Keratinocyte (primary cell): Measurements from ENCODE around the gene VIT. TPM values are rescaled to one million over a fixed set of nuclear protein-coding genes. Genes with fewer than 3 reads are reported as not detected.

ENCODE experiments used
- DNase-seq: peaks from one replicate; pipeline ENCODE4 v3.0.0-alpha.2; 2011; ENCODE audit warnings: low read depth, missing footprints, low spot score
- FAIRE-seq: peaks from 2 replicates; lab custom pipeline; 2011; peaks lifted over from hg19 to GRCh38; lab: Jason Lieb, UNC
- H2AFZ ChIP-seq: 2 replicates; pipeline ENCODE4 v1.6.0; 2012; ENCODE audit warnings: low read length, control low read depth, inconsistent platforms; ENCODE audit not compliant: control insufficient read depth
- H3K27ac ChIP-seq: 2 replicates; pipeline ENCODE4 v1.5.1; 2011; ENCODE audit warnings: low read length; ENCODE audit not compliant: control insufficient read depth, insufficient read depth
- H3K27me3 ChIP-seq: 3 replicates; pipeline ENCODE4 v1.6.0; 2011; ENCODE audit warnings: low read length; ENCODE audit not compliant: control insufficient read depth, insufficient read depth; ENCODE audit errors: extremely low read depth
- H3K36me3 ChIP-seq, 2 experiments: 2 replicates in 1 of 2; 3 replicates in 1 of 2; pipeline ENCODE4 v1.5.1; 2011; ENCODE audit warnings: low read length in 2 of 2, mild to moderate bottlenecking in 1 of 2; ENCODE audit not compliant: control insufficient read depth in 2 of 2, insufficient read depth in 2 of 2; ENCODE audit errors: extremely low read depth in 1 of 2
- H3K4me1 ChIP-seq: 3 replicates; pipeline ENCODE4 v1.5.1; 2011; ENCODE audit warnings: low read length; ENCODE audit not compliant: control insufficient read depth, insufficient read depth; ENCODE audit errors: extremely low read depth
- H3K4me2 ChIP-seq: 3 replicates; pipeline ENCODE4 v1.6.0; 2011; ENCODE audit warnings: low read depth, low read length; ENCODE audit not compliant: control insufficient read depth, insufficient read depth; ENCODE audit errors: extremely low read depth
- H3K4me3 ChIP-seq, 3 experiments: fragments of 200-600 bp in 1 of 3; sonication (generic) in 1 of 3; 2 replicates in 2 of 3; 3 replicates in 1 of 3; pipeline ENCODE4 v1.5.1; 2011 to 2016; ENCODE audit warnings: low read length in 3 of 3, mild to moderate bottlenecking in 3 of 3, control low read depth in 2 of 3, inconsistent platforms in 1 of 3, low read depth in 1 of 3, mixed read lengths in 1 of 3, mixed run types in 1 of 3, moderate library complexity in 1 of 3; ENCODE audit not compliant: control insufficient read depth in 2 of 3, insufficient read depth in 2 of 3; ENCODE audit errors: extremely low read depth in 1 of 3
- H3K79me2 ChIP-seq: 2 replicates; pipeline ENCODE4 v1.6.0; 2012; ENCODE audit warnings: low read length; ENCODE audit not compliant: control insufficient read depth, insufficient read depth
- H3K9ac ChIP-seq: 3 replicates; pipeline ENCODE4 v1.6.0; 2011; ENCODE audit warnings: low read length; ENCODE audit not compliant: control insufficient read depth, insufficient read depth; ENCODE audit errors: extremely low read depth
- H3K9me1 ChIP-seq: 3 replicates; pipeline ENCODE4 v1.6.0; 2011; ENCODE audit warnings: low read length; ENCODE audit not compliant: control insufficient read depth, insufficient read depth; ENCODE audit errors: extremely low read depth
- H3K9me3 ChIP-seq: 2 replicates; pipeline ENCODE4 v1.5.1; 2012; ENCODE audit warnings: low read depth, low read length; ENCODE audit not compliant: control insufficient read depth
- H4K20me1 ChIP-seq: 3 replicates; pipeline ENCODE4 v1.6.0; 2011; ENCODE audit warnings: low read length; ENCODE audit not compliant: control insufficient read depth, insufficient read depth; ENCODE audit errors: extremely low read depth
- CTCF ChIP-seq, 3 experiments: IDR thresholded peaks in 1 of 3; conservative IDR thresholded peaks in 1 of 3; optimal IDR thresholded peaks in 1 of 3; 2 replicates in 2 of 3; 3 replicates in 1 of 3; pipeline versions ENCODE3 to v1.5.1; 2011; ENCODE audit warnings: low read length in 3 of 3, mild to moderate bottlenecking in 3 of 3, moderate library complexity in 2 of 3, control low read depth in 1 of 3, inconsistent platforms in 1 of 3; ENCODE audit not compliant: insufficient read depth in 2 of 3; ENCODE audit errors: extremely low read depth in 1 of 3
- EZH2 ChIP-seq: IDR thresholded peaks from one replicate; pipeline ENCODE4 v1.6.1; 2012; ENCODE audit warnings: inconsistent platforms, mild to moderate bottlenecking, low read length, moderate library complexity
- dilution Hi-C: fragments of 300-500 bp; cut with MboI; formaldehyde crosslinking; loops from one replicate; pipeline ENCODE4 v1.7.0; 2020; ENCODE audit warnings: low sequenced_read_pairs; ENCODE audit not compliant: extremely low pct_ligation_motif_present
- polyA plus RNA-seq, 5 experiments: library from polyadenylated mRNA; depleted of rRNA in 3 of 5; stranded (reverse) in 3 of 5; stranded (forward) in 1 of 5; unstranded in 1 of 5; fragments of >200 nt; gene quantifications; 1 replicate in 1 of 5; 2 replicates in 3 of 5; 3 replicates in 1 of 5; pipeline versions ENCODE4 v1.2.1 to v1.2.3, GENCODE V29; 2011 to 2012; ENCODE audit warnings: missing spikeins in 2 of 5, low read depth in 1 of 5, low replicate concordance in 1 of 5

The VIT gene
- polyA plus RNA-seq, 1 donor (not counting 4 experiments of a cell fraction or from before 2014, with no cell fraction given) = 0.79 TPM

DNA sequence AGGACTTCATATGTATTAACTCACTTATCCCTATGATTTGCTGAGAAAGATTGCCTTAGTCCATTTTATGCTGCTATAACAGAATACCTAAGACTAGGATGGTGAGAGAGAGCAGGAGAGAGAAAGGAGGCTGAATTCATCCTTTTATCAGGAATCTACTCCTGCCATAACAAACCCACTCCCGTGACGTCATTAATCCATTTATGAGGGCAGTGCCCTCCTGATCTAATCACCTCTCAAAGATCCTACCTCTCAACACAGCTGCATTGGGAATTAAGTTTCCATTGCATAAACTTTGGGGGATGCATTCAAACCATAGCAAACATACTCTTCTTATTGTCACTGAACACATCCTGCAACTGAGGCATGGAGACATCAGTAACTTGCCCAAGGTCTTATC is 122.0 kb downstream of the VIT start:
- Histone ChIP-seq H3K9me3 (no peaks in the 10 kb centered on the region), H3K4me3 (no peak overlapping the region), H4K20me1 (no peaks in the 10 kb centered on the region), H3K36me3 (no peaks in the 10 kb centered on the region), H2AFZ (no peak overlapping the region), H3K4me1 (no peaks in the 10 kb centered on the region), H3K4me2 (no peak overlapping the region), H3K9me1 (no peaks in the 10 kb centered on the region), H3K27me3 (no peaks in the 10 kb centered on the region), H3K9ac (no peak overlapping the region), H3K79me2 (no peaks in the 10 kb centered on the region), H3K27ac (no peak overlapping the region)
- dilution Hi-C loops = no loop called here
- no peak for DNase-seq
- no peak for FAIRE-seq
- TF ChIP-seq CTCF (optimal IDR thresholded peaks at IDR 0.05 in 1 of 3, IDR thresholded peaks at IDR 0.05 in 1 of 3, conservative IDR thresholded peaks at IDR 0.05 in 1 of 3; ENCODE audit: extremely low read depth in 1 of 3, insufficient read depth in 2 of 3, low read length in 3 of 3) = no peak
- no peak for TF ChIP-seq EZH2

- H3K4me2 ChIP-seq = no peak overlapping the region
- no peak for TF ChIP-seq CTCF (optimal IDR thresholded peaks at IDR 0.05 in 1 of 3, IDR thresholded peaks at IDR 0.05 in 1 of 3, conservative IDR thresholded peaks at IDR 0.05 in 1 of 3; ENCODE audit: extremely low read depth in 1 of 3, insufficient read depth in 2 of 3, low read length in 3 of 3)
- TF ChIP-seq EZH2 = no peak
Observed at GRCh38 chr2:36819095-36819711, 122.7 kb downstream of the VIT start.

More at GRCh38 chr2:36819095-36819711, 122.7 kb downstream of the VIT start:
- Histone ChIP-seq H3K79me2 (no peaks in the 10 kb centered on the region), H3K9me3 (no peaks in the 10 kb centered on the region), H3K4me3 (no peak overlapping the region), H3K27me3 (no peaks in the 10 kb centered on the region), H4K20me1 (no peaks in the 10 kb centered on the region), H3K9me1 (no peaks in the 10 kb centered on the region), H3K27ac (no peak overlapping the region), H3K9ac (no peak overlapping the region), H2AFZ (no peak overlapping the region), H3K4me1 (no peaks in the 10 kb centered on the region), H3K36me3 (no peaks in the 10 kb centered on the region)
- dilution Hi-C loops = no loop called here
- FAIRE-seq (no peak), DNase-seq (no peak)
